Measurements from ENCODE around the gene TNKS2.

DNA sequence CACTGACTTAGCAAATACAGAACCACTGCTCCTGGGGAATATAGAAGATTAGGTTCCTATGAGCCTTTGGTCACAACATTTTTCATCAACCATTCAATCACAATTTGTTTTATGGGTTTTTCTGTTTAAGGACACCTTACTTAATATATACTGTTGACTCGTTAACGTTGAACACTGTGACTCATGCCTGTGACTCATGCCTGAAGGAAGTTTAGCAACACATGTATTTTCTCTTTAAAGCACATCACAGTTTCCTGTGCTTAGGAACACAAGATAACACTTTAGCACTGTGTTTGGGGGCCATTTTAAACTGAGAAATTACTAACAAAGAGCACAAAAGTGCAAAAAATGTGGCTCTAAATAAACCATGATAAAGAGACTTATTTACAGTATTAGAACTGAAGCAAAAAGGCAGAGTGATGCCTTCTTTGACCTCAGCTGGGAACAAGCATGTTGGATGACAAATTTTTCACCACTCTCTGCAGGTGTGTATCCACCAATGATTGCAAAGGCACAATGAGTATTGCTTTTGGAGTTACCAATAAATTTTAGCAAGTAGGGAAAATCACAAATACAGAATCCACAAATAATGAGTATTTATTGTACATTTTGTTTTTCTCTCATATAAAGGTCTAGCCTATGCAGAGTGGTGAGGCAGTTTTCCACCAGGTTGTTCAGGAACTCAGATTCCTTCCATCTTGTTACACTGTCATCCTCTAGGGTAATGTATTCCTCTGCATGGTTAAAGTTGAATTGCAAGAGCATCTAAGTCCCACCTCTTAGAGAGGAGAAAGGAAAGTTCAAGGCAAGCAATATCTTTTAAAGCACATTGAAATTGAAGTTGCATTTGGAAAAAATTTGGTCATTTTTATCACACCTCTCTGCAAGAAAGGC is 103.8 kb downstream of the TNKS2 start:
- TF ChIP-seq, protein P1, sequence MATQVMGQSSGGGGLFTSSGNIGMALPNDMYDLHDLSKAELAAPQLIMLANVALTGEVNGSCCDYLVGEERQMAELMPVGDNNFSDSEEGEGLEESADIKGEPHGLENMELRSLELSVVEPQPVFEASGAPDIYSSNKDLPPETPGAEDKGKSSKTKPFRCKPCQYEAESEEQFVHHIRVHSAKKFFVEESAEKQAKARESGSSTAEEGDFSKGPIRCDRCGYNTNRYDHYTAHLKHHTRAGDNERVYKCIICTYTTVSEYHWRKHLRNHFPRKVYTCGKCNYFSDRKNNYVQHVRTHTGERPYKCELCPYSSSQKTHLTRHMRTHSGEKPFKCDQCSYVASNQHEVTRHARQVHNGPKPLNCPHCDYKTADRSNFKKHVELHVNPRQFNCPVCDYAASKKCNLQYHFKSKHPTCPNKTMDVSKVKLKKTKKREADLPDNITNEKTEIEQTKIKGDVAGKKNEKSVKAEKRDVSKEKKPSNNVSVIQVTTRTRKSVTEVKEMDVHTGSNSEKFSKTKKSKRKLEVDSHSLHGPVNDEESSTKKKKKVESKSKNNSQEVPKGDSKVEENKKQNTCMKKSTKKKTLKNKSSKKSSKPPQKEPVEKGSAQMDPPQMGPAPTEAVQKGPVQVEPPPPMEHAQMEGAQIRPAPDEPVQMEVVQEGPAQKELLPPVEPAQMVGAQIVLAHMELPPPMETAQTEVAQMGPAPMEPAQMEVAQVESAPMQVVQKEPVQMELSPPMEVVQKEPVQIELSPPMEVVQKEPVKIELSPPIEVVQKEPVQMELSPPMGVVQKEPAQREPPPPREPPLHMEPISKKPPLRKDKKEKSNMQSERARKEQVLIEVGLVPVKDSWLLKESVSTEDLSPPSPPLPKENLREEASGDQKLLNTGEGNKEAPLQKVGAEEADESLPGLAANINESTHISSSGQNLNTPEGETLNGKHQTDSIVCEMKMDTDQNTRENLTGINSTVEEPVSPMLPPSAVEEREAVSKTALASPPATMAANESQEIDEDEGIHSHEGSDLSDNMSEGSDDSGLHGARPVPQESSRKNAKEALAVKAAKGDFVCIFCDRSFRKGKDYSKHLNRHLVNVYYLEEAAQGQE (IDR thresholded peaks at IDR 0.05; ENCODE audit: low read depth) = no peak
- TF ChIP-seq YY1 (IDR thresholded peaks at IDR 0.05; ENCODE audit: low read depth) = no peak

Measured in Ishikawa (cell line).